ENCODE measurements around the gene PPP6C.
"Not testable (repeated sequence)": the region's sequence is repeated elsewhere in the genome, so short reads cannot be mapped to it uniquely, and the experiment has no call there.

PPP6C gene

GRCh38 chr9:125180876-125181275 is 8.7 kb downstream of the PPP6C start:
- TF ChIP-seq, protein P1, sequence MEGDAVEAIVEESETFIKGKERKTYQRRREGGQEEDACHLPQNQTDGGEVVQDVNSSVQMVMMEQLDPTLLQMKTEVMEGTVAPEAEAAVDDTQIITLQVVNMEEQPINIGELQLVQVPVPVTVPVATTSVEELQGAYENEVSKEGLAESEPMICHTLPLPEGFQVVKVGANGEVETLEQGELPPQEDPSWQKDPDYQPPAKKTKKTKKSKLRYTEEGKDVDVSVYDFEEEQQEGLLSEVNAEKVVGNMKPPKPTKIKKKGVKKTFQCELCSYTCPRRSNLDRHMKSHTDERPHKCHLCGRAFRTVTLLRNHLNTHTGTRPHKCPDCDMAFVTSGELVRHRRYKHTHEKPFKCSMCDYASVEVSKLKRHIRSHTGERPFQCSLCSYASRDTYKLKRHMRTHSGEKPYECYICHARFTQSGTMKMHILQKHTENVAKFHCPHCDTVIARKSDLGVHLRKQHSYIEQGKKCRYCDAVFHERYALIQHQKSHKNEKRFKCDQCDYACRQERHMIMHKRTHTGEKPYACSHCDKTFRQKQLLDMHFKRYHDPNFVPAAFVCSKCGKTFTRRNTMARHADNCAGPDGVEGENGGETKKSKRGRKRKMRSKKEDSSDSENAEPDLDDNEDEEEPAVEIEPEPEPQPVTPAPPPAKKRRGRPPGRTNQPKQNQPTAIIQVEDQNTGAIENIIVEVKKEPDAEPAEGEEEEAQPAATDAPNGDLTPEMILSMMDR (IDR thresholded peaks at IDR 0.05; ENCODE audit: poor library complexity, severe bottlenecking): no peak
- 0 out of 2 replicates have a peak, but pooled peaks cover 5% of the 10 kb centered on the region for H3K36me3 ChIP-seq (ENCODE audit: low read depth)
- no peaks in the 10 kb centered on the region for H3K4me1 ChIP-seq (ENCODE audit: insufficient read depth, poor library complexity, severe bottlenecking)
- no peak overlapping the region for H3K4me3 ChIP-seq (ENCODE audit: severe bottlenecking)
- DNase-seq (ENCODE audit: low spot score): no peak
- no peaks in the 10 kb centered on the region for H3K9me3 ChIP-seq (ENCODE audit: severe bottlenecking)
- no peak overlapping the region for H3K27ac ChIP-seq (ENCODE audit: poor library complexity, severe bottlenecking)
- no peak for ATAC-seq (ENCODE audit: low read depth)
- H3K27me3 ChIP-seq (ENCODE audit: insufficient read depth, poor library complexity, severe bottlenecking): no peaks in the 10 kb centered on the region

DNA sequence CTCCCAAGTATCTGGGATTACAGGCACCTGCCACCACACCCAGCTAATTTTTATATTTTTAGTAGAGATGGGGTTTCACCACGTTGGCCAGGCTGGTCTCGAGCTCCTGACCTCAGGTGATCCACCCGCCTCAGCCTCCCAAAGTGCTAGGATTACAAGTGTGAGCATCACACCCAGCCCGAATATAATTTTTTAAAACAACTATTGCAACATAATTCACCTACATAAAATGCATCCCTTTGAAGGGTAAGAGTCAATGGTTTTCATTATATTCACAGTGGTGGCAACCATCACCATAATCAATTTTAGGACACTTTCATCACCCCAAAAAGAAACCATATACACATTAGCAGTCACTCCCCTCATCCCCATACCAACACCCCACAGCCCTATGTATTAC is 9.8 kb downstream of the PPP6C start:
- H3K27me3 ChIP-seq (ENCODE audit: insufficient read depth, poor library complexity, severe bottlenecking); DNase-seq (ENCODE audit: low spot score); H3K9me3 ChIP-seq (ENCODE audit: severe bottlenecking); H3K4me1 ChIP-seq (ENCODE audit: insufficient read depth, poor library complexity, severe bottlenecking); H3K36me3 ChIP-seq (ENCODE audit: low read depth); H3K27ac ChIP-seq (ENCODE audit: poor library complexity, severe bottlenecking); H3K4me3 ChIP-seq (ENCODE audit: severe bottlenecking); ATAC-seq (ENCODE audit: low read depth): not testable (repeated sequence)

GRCh38 chr9:125177888-125178287 is 11.7 kb downstream of the PPP6C start:
- Histone ChIP-seq H3K4me3 (ENCODE audit: severe bottlenecking) (no peak overlapping the region), H3K27me3 (ENCODE audit: insufficient read depth, poor library complexity, severe bottlenecking) (no peaks in the 10 kb centered on the region), H3K9me3 (ENCODE audit: severe bottlenecking) (no peaks in the 10 kb centered on the region), H3K4me1 (ENCODE audit: insufficient read depth, poor library complexity, severe bottlenecking) (peaks cover under 1% of the 10 kb centered on the region), H3K36me3 (ENCODE audit: low read depth) (peaks cover 14% of the 10 kb centered on the region), H3K27ac (ENCODE audit: poor library complexity, severe bottlenecking) (no peak overlapping the region)
- ATAC-seq (ENCODE audit: low read depth): no peak
- TF ChIP-seq, protein P1 (IDR thresholded peaks at IDR 0.05; ENCODE audit: poor library complexity, severe bottlenecking): no peak
- no peak for DNase-seq (ENCODE audit: low spot score)

DNA sequence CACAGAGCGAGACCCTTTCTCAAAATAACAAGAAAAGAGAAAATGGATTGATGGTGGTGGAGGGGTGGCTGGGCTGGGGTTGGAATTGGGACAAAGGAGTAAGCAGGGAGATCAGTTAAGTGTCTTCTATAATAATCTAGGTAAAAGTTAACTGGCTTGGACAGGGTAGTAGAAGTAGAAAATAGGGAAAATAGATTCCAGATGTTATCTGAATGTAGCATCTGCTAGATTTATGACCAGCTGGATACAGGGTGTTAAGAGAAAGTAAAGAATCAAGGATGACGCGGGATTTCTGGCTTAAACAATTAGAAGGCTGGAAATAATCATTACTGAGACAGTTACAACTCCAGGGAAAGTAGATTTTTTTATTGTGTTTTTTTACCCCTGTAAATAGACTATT is 13.0 kb downstream of the PPP6C start:
- Histone ChIP-seq H3K27ac (ENCODE audit: poor library complexity, severe bottlenecking) (no peak overlapping the region), H3K4me1 (ENCODE audit: insufficient read depth, poor library complexity, severe bottlenecking) (peaks cover 7% of the 10 kb centered on the region), H3K27me3 (ENCODE audit: insufficient read depth, poor library complexity, severe bottlenecking) (no peaks in the 10 kb centered on the region), H3K36me3 (ENCODE audit: low read depth) (peaks cover 18% of the 10 kb centered on the region), H3K9me3 (ENCODE audit: severe bottlenecking) (no peaks in the 10 kb centered on the region), H3K4me3 (ENCODE audit: severe bottlenecking) (no peak overlapping the region)
- TF ChIP-seq, protein P1 (IDR thresholded peaks at IDR 0.05; ENCODE audit: poor library complexity, severe bottlenecking): no peak
- no peak for ATAC-seq (ENCODE audit: low read depth)
- DNase-seq (ENCODE audit: low spot score): no peak

GRCh38 chr9:125172031-125172755 is 17.4 kb downstream of the PPP6C start:
- peaks cover 10% of the 10 kb centered on the region for H3K4me1 ChIP-seq (ENCODE audit: insufficient read depth, poor library complexity, severe bottlenecking)
- H3K27ac ChIP-seq (ENCODE audit: poor library complexity, severe bottlenecking): no peak overlapping the region
- ATAC-seq (ENCODE audit: low read depth) (no peak), DNase-seq (ENCODE audit: low spot score) (no peak)
- peaks cover 38% of the 10 kb centered on the region for H3K36me3 ChIP-seq (ENCODE audit: low read depth)
- H3K9me3 ChIP-seq (ENCODE audit: severe bottlenecking): no peaks in the 10 kb centered on the region
- TF ChIP-seq, protein P1 (IDR thresholded peaks at IDR 0.05; ENCODE audit: poor library complexity, severe bottlenecking): no peak
- no peak overlapping the region for H3K4me3 ChIP-seq (ENCODE audit: severe bottlenecking)
- no peaks in the 10 kb centered on the region for H3K27me3 ChIP-seq (ENCODE audit: insufficient read depth, poor library complexity, severe bottlenecking)

All from RWPE2 (cell line).